H9 (cell line): ENCODE data around the gene GRIA4. TPM values are rescaled to one million over a fixed set of nuclear protein-coding genes. Genes with fewer than 3 reads are reported as not detected.

Experiments
- DNase-seq: peaks from one replicate; pipeline ENCODE4 v3.0.0-alpha.2; 2017
- H2AFZ ChIP-seq: one replicate; pipeline ENCODE4 v1.6.1; 2013; ENCODE audit warnings: mild to moderate bottlenecking, low read length, control low read depth, moderate library complexity
- H2AK5ac ChIP-seq: 2 replicates; pipeline ENCODE4 v1.6.1; 2013; ENCODE audit warnings: low read length, control low read depth, mixed read lengths; ENCODE audit not compliant: insufficient read length
- H2BK120ac ChIP-seq: one replicate; pipeline ENCODE4 v1.6.1; 2013; ENCODE audit warnings: low read depth, mild to moderate bottlenecking, low read length, control low read depth, inconsistent platforms; ENCODE audit not compliant: poor library complexity, severe bottlenecking
- H2BK12ac ChIP-seq: 2 replicates; pipeline ENCODE4 v1.6.1; 2013; ENCODE audit warnings: low read length, control low read depth, mixed read lengths, low read depth; ENCODE audit not compliant: insufficient read length
- H2BK15ac ChIP-seq: 2 replicates; pipeline ENCODE4 v1.6.1; 2013; ENCODE audit warnings: low read depth, low read length, control low read depth
- H2BK20ac ChIP-seq: one replicate; pipeline ENCODE4 v1.6.1; 2013; ENCODE audit warnings: low read depth, mild to moderate bottlenecking, low read length, control low read depth, inconsistent platforms; ENCODE audit not compliant: poor library complexity, severe bottlenecking
- H2BK5ac ChIP-seq: 2 replicates; pipeline ENCODE4 v1.6.1; 2013; ENCODE audit warnings: low read length, control low read depth, mixed read lengths; ENCODE audit not compliant: insufficient read length
- H3K14ac ChIP-seq: 2 replicates; pipeline ENCODE4 v1.6.1; 2013; ENCODE audit warnings: low read length, control low read depth; ENCODE audit not compliant: insufficient read depth
- H3K18ac ChIP-seq: 2 replicates; pipeline ENCODE4 v1.6.1; 2013; ENCODE audit warnings: low read depth, mild to moderate bottlenecking, mixed read lengths, low read length, control low read depth; ENCODE audit not compliant: insufficient read length
- H3K23ac ChIP-seq: 2 replicates; pipeline ENCODE4 v1.6.1; 2013; ENCODE audit warnings: low read length, control low read depth, mixed read lengths, low read depth; ENCODE audit not compliant: insufficient read length
- H3K23me2 ChIP-seq: 2 replicates; pipeline ENCODE4 v1.6.1; 2013; ENCODE audit warnings: low read depth, mild to moderate bottlenecking, mixed read lengths, low read length, control low read depth; ENCODE audit not compliant: insufficient read length, poor library complexity, severe bottlenecking
- H3K27ac ChIP-seq: 2 replicates; pipeline ENCODE4 v1.5.1; 2013; ENCODE audit warnings: low read length, control low read depth, mixed read lengths, low read depth; ENCODE audit not compliant: insufficient read length
- H3K27me3 ChIP-seq: 2 replicates; pipeline ENCODE4 v1.6.1; 2013; ENCODE audit warnings: low read length, control low read depth, inconsistent platforms; ENCODE audit not compliant: insufficient read depth
- H3K4ac ChIP-seq: 2 replicates; pipeline ENCODE4 v1.6.1; 2013; ENCODE audit warnings: low read depth, mild to moderate bottlenecking, control low read depth, inconsistent platforms, low read length, moderate library complexity
- H3K4me1 ChIP-seq: 2 replicates; pipeline ENCODE4 v1.6.1; 2013; ENCODE audit warnings: low read length, control low read depth, inconsistent platforms; ENCODE audit not compliant: insufficient read depth
- H3K4me2 ChIP-seq: 2 replicates; pipeline ENCODE4 v1.6.1; 2013; ENCODE audit warnings: low read length, control low read depth, mixed read lengths; ENCODE audit not compliant: insufficient read length, insufficient read depth
- H3K56ac ChIP-seq: 2 replicates; pipeline ENCODE4 v1.6.1; 2013; ENCODE audit warnings: low read depth, mild to moderate bottlenecking, mixed read lengths, low read length, control low read depth; ENCODE audit not compliant: insufficient read length
- H3K79me1 ChIP-seq: 2 replicates; pipeline ENCODE4 v1.6.1; 2013; ENCODE audit warnings: low read depth, mild to moderate bottlenecking, moderate library complexity, low read length, control low read depth, inconsistent platforms; ENCODE audit not compliant: insufficient read depth, poor library complexity, severe bottlenecking
- H3K79me2 ChIP-seq: 2 replicates; pipeline ENCODE4 v1.6.1; 2013; ENCODE audit warnings: low read length, control low read depth, inconsistent platforms; ENCODE audit not compliant: insufficient read depth
- H3K9ac ChIP-seq: 2 replicates; pipeline ENCODE4 v1.6.1; 2013; ENCODE audit warnings: low read length, control low read depth, mixed read lengths; ENCODE audit not compliant: insufficient read length; ENCODE audit errors: extremely low read depth
- H3K9me3 ChIP-seq: one replicate; pipeline ENCODE4 v1.6.1; 2013; ENCODE audit warnings: low read depth, low read length, inconsistent platforms; ENCODE audit not compliant: control insufficient read depth
- H3T11ph ChIP-seq: one replicate; pipeline ENCODE4 v1.6.1; 2013; ENCODE audit warnings: mild to moderate bottlenecking, low read length, control low read depth, inconsistent platforms
- H4K20me1 ChIP-seq: one replicate; pipeline ENCODE4 v1.6.1; 2013; ENCODE audit not compliant: control insufficient read depth, insufficient read length, insufficient read depth
- H4K5ac ChIP-seq: 2 replicates; pipeline ENCODE4 v1.6.1; 2013; ENCODE audit warnings: low read depth, mild to moderate bottlenecking, mixed read lengths, low read length, control low read depth; ENCODE audit not compliant: insufficient read length
- H4K8ac ChIP-seq: replicated peaks from 2 replicates; pipeline ENCODE4 v1.6.1; 2013; ENCODE audit warnings: low read length, control low read depth, mixed read lengths, low read depth; ENCODE audit not compliant: insufficient read length
- H4K91ac ChIP-seq: 2 replicates; pipeline ENCODE4 v1.6.1; 2013; ENCODE audit warnings: low read depth, mild to moderate bottlenecking, moderate library complexity, mixed read lengths, low read length, control low read depth; ENCODE audit not compliant: insufficient read length
- H3K27ac Mint-ChIP-seq, 3 experiments: 2 replicates in 2 of 3; 3 replicates in 1 of 3; pipeline ENCODE4 v1.8.0; 2020 to 2021; ENCODE audit warnings: mixed read lengths in 3 of 3, mild to moderate bottlenecking in 1 of 3, moderate library complexity in 1 of 3
- H3K27me3 Mint-ChIP-seq: 2 replicates; pipeline ENCODE4 v1.8.0; 2021; ENCODE audit warnings: low read depth, mild to moderate bottlenecking, moderate library complexity, mixed read lengths
- H3K36me3 Mint-ChIP-seq, 3 experiments: 2 replicates in 2 of 3; 3 replicates in 1 of 3; pipeline ENCODE4 v1.8.0; 2020 to 2021; ENCODE audit warnings: low read depth in 3 of 3, mixed read lengths in 3 of 3; ENCODE audit not compliant: insufficient read depth in 1 of 3
- H3K4me1 Mint-ChIP-seq, 2 experiments: 2 replicates each; pipeline ENCODE4 v1.8.0; 2020; ENCODE audit warnings: mixed read lengths in 2 of 2
- H3K4me3 Mint-ChIP-seq, 2 experiments: 2 replicates in 1 of 2; 3 replicates in 1 of 2; pipeline ENCODE4 v1.8.0; 2020 to 2021; ENCODE audit warnings: mild to moderate bottlenecking in 2 of 2, mixed read lengths in 2 of 2, moderate library complexity in 1 of 2
- H3K9me3 Mint-ChIP-seq, 2 experiments: 2 replicates in 1 of 2; 3 replicates in 1 of 2; pipeline ENCODE4 v1.8.0; 2020; ENCODE audit warnings: mild to moderate bottlenecking in 2 of 2, mixed read lengths in 2 of 2, moderate library complexity in 1 of 2
- CTCF ChIP-seq: fragments of 200-600 bp; sonication (generic); conservative IDR thresholded peaks from 3 replicates; pipeline ENCODE4 v1.8.0; 2021; ENCODE audit warnings: antibody characterized with exemption, mild to moderate bottlenecking
- total RNA-seq: library from RNA; stranded (reverse); gene quantifications from 2 replicates; pipeline ENCODE4 v1.2.1, GENCODE V29; 2021

Gene GRIA4
- total RNA-seq, 1 experiment from 2014 or later, result 0.83 TPM

- peaks cover 8 to 20% (median 9%) of the 10 kb centered on the region in 3 experiments; a peak in 6 of 7 replicates for H3K36me3 Mint-ChIP-seq
- TF ChIP-seq CTCF, result no peak
- Histone ChIP-seq H2BK12ac (no peak overlapping the region), H2AFZ (no peak overlapping the region), H3T11ph (no peak overlapping the region), H2BK120ac (no peak overlapping the region), H3K4me2 (no peak overlapping the region), H3K14ac (no peak overlapping the region), H3K79me1 (no peaks in the 10 kb centered on the region), H3K18ac (no peak overlapping the region), H3K4ac (no peak overlapping the region), H4K91ac (no peak overlapping the region), H3K23me2 (no peaks in the 10 kb centered on the region), H3K9ac (no peak overlapping the region), H3K79me2 (no peaks in the 10 kb centered on the region), H2BK15ac (no peak overlapping the region), H4K20me1 (no peaks in the 10 kb centered on the region), H3K23ac (no peak overlapping the region), H3K56ac (no peak overlapping the region), H3K4me1 (no peaks in the 10 kb centered on the region), H2BK5ac (no peak overlapping the region), H3K27me3 (no peaks in the 10 kb centered on the region), H2AK5ac (no peak overlapping the region), H4K8ac (no peak overlapping the region), H3K27ac (no peak overlapping the region), H2BK20ac (no peak overlapping the region), H3K9me3 (no peaks in the 10 kb centered on the region), H4K5ac (no peak overlapping the region)
- H3K4me3 Mint-ChIP-seq, result no peak overlapping the region
- no peak for DNase-seq
- peaks cover 17 to 20% of the 10 kb centered on the region in 2 experiments for H3K9me3 Mint-ChIP-seq
- no peaks in the 10 kb centered on the region for H3K27me3 Mint-ChIP-seq
- peaks cover 0 to under 1% of the 10 kb centered on the region in 2 experiments; a peak in 2 of 4 replicates for H3K4me1 Mint-ChIP-seq
- no peak overlapping the region for H3K27ac Mint-ChIP-seq
These were observed 344.0 kb downstream of the GRIA4 start for GRCh38 chr11:105953886-105954285.
